ENCODE measurements around the gene CCDC90B. TPM values are rescaled to one million over a fixed set of nuclear protein-coding genes. Genes with fewer than 3 reads are reported as not detected.

The CCDC90B gene
- total and polyA plus RNA-seq, 4 donors, result 18.8 to 40.5 (median 28.1) TPM

DNA sequence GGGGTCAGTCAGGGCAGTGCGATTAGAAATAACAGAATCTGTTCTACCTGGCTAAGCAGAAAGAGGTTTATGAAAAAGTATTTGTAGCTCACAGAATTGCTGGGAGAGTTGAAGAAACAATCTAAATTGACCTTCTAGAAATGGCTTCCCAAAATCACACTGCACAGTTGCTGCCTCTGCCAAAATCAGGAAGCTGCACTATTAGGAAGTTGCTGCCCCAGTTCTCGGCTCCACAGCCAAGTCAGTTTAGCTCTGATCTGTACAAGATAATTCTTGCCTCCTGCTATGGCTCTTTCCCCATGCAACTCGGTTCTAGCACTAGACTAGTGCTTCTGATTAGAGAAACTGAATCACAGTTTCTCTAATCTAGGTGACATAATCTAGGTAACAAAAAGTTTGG, 16.0 kb upstream of the CCDC90B start:
- Histone ChIP-seq H3K9me3 (ENCODE audit: control insufficient read depth in 4 of 4, low read length in 3 of 4) (no peaks in the 10 kb centered on the region), H3K9ac (ENCODE audit: low read depth in 1 of 2, low read length in 2 of 2) (no peak overlapping the region), H3K27me3 (ENCODE audit: control insufficient read depth in 4 of 4, insufficient read depth in 4 of 4, low read length in 3 of 4) (no peaks in the 10 kb centered on the region), H3K27ac (ENCODE audit: low read depth in 1 of 2, low read length in 2 of 2) (no peak overlapping the region), H3K36me3 (ENCODE audit: control insufficient read depth in 4 of 4, insufficient read depth in 3 of 4, low read depth in 1 of 4, low read length in 3 of 4) (no peaks in the 10 kb centered on the region), H3K4me1 (ENCODE audit: control insufficient read depth in 4 of 4, insufficient read depth in 4 of 4, low read length in 3 of 4) (no peaks in the 10 kb centered on the region), H3K4me3 (ENCODE audit: low read depth in 1 of 3, low read length in 3 of 3) (no peak overlapping the region)
- 79% methylated on average over 3 of the region's 3 CpGs for WGBS
- TF ChIP-seq FOXA1 (IDR thresholded peaks at IDR 0.05) (no peak), SP1 (IDR thresholded peaks at IDR 0.05) (no peak), RAD21 (IDR thresholded peaks at IDR 0.05) (no peak), HNF4A (conservative IDR thresholded peaks at IDR 0.05) (no peak), CTCF (IDR thresholded peaks at IDR 0.05; ENCODE audit: low read depth, low read length, missing input control) (no peak)
- TF ChIP-seq, protein P1, sequence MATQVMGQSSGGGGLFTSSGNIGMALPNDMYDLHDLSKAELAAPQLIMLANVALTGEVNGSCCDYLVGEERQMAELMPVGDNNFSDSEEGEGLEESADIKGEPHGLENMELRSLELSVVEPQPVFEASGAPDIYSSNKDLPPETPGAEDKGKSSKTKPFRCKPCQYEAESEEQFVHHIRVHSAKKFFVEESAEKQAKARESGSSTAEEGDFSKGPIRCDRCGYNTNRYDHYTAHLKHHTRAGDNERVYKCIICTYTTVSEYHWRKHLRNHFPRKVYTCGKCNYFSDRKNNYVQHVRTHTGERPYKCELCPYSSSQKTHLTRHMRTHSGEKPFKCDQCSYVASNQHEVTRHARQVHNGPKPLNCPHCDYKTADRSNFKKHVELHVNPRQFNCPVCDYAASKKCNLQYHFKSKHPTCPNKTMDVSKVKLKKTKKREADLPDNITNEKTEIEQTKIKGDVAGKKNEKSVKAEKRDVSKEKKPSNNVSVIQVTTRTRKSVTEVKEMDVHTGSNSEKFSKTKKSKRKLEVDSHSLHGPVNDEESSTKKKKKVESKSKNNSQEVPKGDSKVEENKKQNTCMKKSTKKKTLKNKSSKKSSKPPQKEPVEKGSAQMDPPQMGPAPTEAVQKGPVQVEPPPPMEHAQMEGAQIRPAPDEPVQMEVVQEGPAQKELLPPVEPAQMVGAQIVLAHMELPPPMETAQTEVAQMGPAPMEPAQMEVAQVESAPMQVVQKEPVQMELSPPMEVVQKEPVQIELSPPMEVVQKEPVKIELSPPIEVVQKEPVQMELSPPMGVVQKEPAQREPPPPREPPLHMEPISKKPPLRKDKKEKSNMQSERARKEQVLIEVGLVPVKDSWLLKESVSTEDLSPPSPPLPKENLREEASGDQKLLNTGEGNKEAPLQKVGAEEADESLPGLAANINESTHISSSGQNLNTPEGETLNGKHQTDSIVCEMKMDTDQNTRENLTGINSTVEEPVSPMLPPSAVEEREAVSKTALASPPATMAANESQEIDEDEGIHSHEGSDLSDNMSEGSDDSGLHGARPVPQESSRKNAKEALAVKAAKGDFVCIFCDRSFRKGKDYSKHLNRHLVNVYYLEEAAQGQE (IDR thresholded peaks at IDR 0.05), result no peak
- DNase-seq (ENCODE audit: low spot score), result no peak

DNA sequence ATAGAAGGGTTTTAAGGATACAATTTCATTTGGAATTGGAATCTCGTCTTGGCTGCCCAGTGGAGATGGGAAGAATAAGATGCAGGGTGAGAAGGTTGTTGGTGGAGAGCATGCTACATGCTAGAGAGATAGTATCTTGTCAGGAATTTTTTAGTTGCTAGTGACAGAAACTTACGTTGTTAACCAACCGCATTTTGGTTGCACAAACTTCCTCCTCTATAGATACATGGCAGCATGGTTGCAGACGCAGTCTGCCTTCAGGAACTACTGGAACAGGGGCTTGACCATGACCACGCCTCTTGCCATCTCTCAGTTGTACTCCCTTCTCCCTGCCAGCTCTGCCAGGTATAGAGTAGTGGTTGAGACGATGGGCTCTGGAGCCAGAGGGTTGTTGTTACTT, 13.5 kb upstream of the CCDC90B start:
- TF ChIP-seq JUND (IDR thresholded peaks at IDR 0.05) (no peak), RAD21 (IDR thresholded peaks at IDR 0.05) (no peak), HNF4G (IDR thresholded peaks at IDR 0.05) (no peak), CTCF (IDR thresholded peaks at IDR 0.05; ENCODE audit: low read depth, low read length, missing input control) (no peak), ZBTB33 (IDR thresholded peaks at IDR 0.05) (no peak), HNF4A (conservative IDR thresholded peaks at IDR 0.05) (no peak), TAF1 (conservative IDR thresholded peaks at IDR 0.05) (no peak), NR2F2 (IDR thresholded peaks at IDR 0.05) (no peak), EGR1 (IDR thresholded peaks at IDR 0.05; ENCODE audit: low read depth in 2 of 2) (no peak)
- Histone ChIP-seq H3K36me3 (ENCODE audit: control insufficient read depth in 4 of 4, insufficient read depth in 3 of 4, low read depth in 1 of 4, low read length in 3 of 4) (no peaks in the 10 kb centered on the region), H3K4me1 (ENCODE audit: control insufficient read depth in 4 of 4, insufficient read depth in 4 of 4, low read length in 3 of 4) (no peaks in the 10 kb centered on the region), H3K4me3 (ENCODE audit: low read depth in 1 of 3, low read length in 3 of 3) (no peak overlapping the region), H3K27ac (ENCODE audit: low read depth in 1 of 2, low read length in 2 of 2) (no peak overlapping the region), H3K9ac (ENCODE audit: low read depth in 1 of 2, low read length in 2 of 2) (no peak overlapping the region), H3K27me3 (ENCODE audit: control insufficient read depth in 4 of 4, insufficient read depth in 4 of 4, low read length in 3 of 4) (no peaks in the 10 kb centered on the region), H3K9me3 (ENCODE audit: control insufficient read depth in 4 of 4, low read length in 3 of 4) (no peaks in the 10 kb centered on the region)
- no peak for DNase-seq (ENCODE audit: low spot score)
- 94% methylated on average over 6 of the region's 6 CpGs for WGBS

Data from liver (tissue), 9 donors.